NCI-H1417 treated with DMSO at 0.1 percent for 48 hours (cell line): ENCODE measurements around the gene SLC6A1.

ENCODE experiments used
- DNase-seq: peaks from one replicate; lab custom pipeline; 2025; lab: John Stamatoyannopoulos, UW

Gene SLC6A1

DNA sequence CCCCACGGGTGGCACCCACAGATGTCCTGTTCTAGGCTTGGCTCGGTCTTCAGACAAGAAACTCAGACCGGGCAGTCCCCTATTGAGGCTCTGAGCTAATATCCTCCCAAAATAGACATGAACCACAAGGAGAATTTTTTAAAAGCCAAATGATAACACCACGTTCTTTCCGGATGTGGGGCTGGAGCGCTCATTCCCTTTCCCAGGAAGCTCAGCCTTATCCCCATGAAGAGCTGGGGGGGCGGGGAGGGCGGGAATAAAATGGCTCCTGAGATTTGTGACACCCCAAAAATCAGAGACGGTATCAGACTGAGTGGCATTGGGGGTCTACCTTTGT lies 1.1 kb downstream of the SLC6A1 start:
- DNase-seq = no peak

DNA sequence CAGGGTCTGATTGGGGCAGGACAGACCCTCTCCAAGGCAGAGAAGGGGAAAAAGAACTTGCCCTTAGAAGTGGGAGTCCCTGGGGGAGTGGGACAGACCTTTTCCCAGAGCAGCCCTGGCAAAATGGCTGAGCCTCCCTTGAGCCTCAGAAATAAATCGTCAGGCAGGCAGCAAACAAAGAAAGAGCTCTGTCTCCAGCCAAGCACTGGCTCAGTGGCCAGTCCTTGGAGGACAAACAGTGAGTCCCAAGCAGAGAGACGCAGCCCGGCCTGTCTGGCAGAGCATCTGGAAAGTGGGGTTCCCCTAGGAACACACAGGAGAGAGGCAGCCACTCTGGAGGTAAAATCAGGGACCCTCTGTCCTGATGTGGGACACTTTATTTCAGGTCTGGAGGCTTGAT lies 1.8 kb downstream of the SLC6A1 start:
- no peak for DNase-seq

DNA sequence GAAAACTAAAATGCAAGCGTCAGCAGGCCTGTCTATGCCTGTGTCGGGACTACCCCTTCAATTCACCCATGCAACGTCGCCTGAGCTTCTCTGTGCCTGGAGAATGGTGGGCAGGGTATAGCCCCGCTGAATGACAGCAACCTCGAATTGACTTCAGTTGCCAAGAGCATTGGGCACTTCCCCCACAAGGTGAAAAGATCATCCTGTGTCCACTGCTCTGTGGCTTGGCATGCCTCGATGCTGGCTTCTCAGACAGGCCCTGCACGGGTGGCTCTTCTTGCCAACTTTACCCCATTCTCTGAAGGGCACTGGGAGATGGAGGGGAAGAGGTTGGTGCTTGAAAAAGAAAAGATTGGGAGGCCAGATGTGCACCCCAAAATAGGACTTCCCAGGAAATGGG lies 3.3 kb downstream of the SLC6A1 start:
- DNase-seq = no peak

DNA sequence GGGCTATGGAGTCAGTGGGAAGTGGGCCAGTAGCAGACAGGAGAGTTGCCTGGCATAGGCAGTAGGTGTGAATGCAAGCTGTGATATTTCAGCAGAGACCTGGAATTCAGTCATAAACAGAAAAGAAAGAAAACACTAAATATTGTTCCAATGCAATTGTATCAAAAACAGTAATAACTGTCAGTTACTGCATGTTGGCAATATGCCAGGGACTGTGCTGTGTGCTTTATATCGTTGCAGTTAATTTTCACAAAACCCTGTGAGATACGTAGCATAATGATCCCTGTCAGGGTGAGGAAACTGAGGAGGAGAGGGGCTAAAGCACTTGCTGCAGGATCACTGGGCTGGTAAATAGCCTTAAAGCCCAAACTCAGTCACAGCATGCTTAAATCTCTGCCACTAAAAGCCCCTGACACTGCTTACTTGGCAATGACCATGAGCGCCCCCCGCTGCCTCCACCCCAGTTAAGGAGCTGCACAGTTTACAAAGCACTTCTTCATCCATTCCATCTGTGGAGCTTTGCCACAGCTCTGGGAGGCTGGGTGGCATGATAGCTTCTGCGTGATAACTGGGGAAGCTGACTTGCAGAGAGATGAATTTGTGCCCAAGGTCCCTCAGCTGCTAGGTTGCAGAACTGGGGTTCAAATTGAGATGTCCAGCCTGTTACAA lies 3.9 kb downstream of the SLC6A1 start:
- no peak for DNase-seq

DNA sequence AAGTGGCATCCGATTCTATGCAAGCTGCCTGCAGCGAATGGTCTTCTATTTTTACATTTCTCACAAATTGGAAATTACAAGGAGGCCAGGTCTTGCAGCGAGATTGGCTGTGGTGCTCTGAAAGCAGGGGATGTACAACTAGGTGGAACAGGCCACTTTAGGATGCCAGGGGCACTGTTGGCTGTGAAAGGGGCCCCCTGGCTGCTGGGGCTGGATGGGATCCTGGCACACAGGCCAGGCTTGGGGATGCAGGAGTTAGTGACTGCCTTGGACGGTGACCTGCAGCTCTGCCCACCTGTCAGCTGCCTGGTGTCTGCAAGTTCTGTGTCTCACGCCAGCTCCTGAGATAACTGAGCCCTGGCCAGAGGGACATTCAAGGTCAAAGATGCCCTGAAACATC lies 4.6 kb downstream of the SLC6A1 start:
- no peak for DNase-seq

DNA sequence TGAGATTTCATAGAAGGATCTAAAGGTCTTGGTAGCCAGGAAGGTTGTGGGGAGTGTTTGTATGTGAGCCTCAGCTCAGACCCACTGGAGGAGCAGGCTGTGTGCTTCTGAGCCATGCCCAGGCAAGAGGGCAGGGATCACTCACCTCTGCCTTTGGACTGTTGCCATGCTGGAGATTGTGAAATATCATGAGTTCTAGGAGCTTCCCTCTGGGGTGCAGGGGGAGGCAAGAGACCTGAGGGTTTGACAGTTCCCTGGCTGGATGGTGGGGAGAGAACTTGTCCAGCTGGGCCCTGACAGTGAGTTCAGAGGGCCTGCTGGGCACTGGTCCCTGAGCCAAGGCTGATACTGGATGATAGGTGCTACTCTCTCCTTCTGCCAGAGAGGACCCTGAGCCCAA lies 6.0 kb downstream of the SLC6A1 start:
- DNase-seq = no peak

DNA sequence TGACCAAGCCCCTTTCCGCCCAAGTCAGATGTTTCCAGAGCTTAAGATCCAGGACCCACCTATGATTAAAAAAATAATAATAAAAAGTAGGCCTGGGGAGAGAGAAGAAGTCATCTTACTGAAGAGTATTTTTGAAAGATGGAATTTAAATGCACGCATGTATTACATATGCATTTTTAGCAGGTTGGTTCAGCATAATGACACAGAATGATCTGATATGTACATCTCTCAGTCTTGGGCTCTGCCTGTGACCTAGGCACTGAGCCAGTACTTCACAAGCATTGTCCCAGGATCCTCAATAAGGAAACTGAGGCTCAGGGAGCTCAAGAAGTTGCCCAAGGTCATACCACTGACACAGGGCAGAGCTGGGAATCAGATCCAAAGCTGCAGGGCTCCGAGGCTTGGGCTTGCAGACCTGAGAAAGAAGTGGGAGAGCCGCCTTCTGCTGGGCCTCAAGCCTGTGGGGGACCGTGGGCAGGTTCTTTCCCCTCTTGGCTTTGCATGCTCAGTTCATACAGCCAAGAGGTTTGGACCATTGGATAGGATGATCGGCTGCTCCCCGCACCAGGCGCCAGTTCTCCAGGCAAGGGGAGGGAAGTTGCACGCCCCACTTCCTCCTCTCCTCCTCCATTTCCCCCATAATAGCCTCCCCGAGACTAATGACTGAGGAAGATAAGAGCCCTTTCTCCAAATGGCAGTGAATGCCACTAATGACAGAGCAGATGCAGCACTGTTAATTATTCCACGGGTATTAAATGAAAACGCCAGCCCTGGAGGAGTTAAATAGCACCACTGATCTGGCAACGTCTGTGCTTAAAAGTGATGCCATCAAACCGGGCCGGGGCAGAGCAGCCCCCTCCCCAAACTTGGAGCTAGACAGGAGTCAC lies 6.9 kb downstream of the SLC6A1 start:
- no peak for DNase-seq

DNA sequence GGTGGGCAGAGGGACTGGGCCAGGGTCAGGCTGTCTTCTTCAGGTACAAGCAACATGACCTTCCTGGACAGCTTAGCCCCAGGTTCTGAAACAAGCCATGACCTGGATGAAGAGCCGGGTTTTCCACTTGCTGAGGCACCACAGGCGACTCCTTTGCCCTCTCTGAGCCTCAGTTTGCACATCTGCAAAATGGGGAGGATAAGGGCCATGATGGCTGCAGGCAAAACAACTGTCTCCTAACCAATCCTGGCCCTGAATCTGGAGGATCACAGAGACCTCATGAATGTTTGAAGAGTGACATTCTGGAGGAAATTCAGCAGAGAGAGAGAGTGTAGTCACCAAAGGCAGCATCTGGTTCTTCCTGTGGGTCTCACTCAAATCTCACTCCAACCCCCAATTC lies 8.0 kb downstream of the SLC6A1 start:
- no peak for DNase-seq

DNA sequence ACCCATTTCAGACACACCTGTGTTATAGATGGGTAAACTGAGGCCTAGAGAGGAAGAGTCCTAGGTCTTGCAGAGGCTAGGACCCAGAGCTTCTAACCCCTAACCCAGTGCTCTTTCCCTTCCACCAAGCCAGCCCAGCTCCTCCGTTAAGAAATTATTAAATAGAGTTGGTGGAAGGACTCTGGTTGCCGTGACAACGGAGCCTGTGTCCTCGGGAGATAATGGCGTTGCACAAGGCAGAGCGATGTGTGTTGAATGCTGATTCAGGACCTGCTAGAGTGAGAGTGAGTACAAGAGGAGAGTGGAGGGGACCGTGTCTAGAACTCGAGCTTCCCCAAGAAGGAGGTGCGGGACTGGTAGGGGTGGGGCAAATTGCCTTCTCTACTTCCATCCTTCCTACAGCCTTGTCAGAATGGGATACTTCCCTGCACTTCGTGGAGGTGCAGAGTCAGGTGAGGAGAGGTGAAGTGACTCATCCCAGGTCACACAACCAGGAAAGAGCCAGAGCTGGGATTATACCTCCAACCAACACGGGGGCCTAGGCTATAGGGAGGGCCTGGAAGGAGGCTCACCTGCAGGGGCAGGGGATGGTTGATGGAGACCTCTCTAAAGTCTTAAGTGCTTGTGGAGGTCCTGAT lies 8.6 kb downstream of the SLC6A1 start:
- no peak for DNase-seq

DNA sequence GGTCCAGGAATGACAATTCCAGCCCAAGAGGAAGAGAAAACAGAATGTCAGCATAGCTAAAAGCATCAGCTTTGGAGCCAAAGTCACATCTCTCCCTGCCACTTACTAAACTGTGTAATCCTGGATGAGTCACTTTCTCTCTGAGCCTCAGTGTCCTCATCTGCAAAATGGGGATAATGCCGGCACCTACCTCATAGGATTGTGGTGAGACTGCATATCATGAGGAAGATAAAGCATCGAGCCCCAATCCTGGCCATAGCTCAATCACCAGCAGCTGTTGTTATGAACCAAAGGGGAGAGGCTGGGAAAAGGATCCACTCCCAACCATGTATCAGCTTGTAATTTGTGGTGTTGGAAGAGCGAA lies 9.1 kb downstream of the SLC6A1 start:
- no peak for DNase-seq

DNA sequence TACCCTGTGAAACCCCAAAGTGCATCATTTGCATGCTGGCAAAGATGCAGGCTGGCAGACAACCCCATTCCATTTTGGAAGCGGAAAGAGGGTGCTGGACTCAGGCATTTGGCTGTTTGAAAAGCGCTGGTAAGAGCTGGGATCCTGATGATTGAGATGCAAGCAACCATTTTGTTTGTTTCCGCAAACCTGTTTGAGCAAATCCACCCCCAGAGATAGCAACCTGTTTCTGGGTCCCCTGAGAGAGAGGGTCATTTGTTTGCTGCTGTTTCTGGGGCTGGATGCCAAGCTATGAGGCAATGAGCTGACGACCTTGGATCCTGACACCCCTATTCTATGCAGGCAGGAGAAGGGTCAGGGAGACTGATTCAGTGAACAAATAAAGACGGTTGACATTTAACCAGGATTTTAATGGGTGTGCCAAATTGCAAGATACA lies 9.8 kb downstream of the SLC6A1 start:
- DNase-seq = no peak

DNA sequence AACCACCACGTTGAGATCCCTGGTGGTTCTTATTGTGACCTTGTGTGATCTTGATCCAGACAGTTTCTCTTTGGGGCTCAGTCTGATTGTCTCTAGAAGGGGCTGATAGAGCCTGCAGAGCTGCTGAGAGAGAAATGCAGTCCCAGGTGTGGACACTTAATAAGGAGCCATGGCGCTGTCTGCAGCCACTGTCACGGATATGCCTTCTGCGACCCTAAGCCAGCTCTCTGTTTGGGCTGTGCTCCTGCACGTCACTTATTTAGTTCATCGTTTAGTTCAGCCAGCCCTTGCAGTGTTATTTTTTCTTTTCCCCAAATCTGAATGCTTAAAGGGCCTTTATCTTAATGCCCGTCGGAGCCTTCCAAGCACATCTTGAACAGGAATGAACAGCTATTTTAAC lies 12.0 kb downstream of the SLC6A1 start:
- no peak for DNase-seq

DNA sequence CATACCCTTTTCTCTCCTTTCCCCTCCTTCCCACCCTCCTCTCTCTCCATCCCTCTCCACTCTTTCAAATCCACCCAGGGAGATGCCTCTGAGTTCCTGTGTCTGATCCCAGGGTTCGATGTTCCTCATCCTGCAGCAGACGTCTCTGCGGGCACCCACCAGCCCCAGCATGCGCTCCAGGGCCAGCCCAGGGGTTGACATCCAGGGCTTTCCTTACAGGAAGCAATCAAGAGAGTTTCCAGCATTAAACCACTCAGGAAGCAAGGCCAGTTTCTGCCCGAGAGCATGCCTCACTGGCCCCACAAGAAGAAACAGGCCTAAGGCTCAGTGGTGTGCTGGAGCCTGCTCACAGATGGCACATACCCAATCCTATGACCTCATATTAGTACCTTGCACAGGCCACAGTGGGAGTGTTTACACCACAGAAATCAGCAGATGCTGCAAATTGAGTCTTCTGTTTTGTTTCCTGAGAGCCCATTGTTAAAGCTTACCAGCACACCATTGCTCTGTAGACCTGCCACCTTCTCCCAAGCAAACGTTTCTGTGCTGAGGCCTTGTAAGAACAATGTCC lies 13.2 kb downstream of the SLC6A1 start:
- no peak for DNase-seq

DNA sequence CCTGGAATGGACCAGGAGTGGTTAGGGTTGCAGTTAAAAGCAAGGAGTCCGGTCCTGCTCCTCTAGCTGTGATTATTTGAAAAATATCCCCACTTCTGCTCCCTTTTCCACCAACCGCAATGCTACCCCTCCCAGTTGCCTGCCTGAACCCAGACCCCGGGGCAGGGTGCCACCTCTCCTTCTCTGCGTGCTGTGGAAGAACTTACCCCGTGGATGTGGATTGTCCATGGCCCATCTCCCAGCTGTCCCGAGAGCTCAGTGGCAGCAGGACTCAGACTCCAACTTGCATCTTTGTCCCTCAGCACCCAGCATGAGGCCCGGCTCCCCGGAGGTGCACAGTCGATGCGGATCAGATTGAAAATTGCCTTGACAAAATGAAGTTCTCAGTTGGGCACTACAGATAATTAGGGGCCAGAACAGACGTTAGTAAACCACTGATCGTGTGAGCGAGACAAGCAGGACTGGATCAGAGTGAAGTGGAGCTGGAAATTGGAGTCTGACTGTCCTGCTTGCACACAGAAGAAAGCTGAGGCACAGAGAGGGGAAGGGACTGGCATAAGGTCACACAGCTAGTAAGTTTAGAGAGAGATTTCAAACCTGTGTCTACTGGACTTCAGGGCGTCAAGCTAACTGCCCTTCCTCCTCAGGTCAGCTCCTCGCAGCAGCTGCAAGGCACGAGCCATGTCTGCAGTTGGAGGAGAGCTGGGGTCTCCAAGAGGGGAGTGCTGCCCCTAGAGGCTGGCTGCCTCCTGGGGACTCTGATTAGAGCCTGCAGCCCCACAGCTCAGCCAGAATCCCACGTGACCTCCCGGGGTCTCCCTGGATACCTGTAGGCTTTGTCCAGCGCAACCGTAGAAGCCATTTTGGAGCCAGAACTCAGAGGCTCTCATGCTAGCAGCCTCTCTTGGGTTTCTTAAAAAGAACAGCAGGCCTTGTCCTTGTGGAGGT lies 14.7 kb downstream of the SLC6A1 start:
- no peak for DNase-seq

DNA sequence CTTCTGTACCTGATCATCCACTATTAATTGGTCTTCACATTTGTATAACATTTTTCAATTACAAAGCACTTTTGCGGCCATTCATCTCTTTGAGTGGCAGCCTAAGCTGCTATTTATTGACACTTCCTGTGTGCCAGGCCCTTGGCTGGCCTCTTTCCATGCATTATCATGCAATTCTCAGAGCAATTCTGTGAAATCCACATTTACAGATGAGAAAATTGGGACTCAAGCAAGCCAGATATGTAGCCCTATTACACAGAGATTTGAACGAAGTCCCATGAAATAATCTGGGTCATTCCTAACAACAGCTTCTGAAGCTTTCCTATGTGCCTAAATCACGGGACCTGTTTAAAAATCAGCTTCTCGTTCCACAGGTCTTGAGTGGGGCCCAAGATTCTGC lies 17.4 kb downstream of the SLC6A1 start:
- DNase-seq = no peak

DNA sequence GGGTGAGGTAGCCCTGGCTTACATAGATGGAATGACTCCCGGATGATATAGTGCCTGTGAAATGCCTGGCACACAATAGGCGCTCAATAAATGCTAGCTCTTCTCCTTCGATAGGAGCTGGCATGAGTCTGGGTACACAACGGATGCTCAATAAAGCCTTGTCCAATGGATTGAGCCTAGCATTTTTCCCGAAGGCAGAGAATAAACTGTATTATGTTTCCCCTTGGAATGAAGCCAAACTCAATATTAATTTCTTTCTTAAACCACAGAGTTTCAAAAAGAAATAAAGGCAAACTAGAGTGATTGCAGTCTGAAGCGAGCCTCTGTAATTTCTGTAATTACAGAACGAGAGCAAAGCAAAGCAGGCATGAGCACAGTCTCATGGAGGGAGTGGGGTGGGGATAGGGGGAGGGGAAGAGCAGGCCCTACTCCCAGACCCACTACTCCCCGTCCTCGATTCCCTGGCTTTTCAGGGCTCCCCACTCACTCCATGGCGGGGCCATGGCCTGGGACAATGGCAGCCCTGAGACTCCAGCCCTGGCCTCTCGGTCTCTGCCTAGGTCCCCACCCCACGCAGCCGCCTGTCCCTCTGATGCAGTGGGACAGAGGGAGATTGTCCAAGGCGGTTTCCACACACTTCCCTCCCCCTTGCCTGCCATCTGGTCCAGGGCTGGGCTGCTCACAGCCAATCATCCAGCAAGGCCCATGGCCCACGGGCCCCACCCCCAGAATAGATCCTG lies 18.0 kb downstream of the SLC6A1 start:
- DNase-seq = no peak

DNA sequence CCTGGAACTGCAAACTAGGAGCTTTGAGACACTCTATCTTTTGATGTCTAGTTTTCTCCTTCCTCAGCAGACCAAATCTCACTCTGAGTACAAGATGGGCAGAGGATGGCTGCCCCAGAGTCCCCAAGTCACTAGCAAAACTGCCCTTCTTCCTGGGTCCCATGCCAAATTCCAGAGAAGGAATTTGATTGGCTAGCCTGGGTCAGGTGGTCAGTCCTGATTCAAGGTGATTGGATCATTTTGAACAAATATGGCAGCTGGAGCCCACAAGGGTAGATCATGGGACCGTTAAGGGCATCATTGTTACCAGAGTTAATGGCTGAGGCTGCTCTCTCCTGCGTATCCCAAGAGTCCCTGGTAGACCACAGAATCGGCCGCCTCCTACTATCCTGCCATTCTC lies 21.7 kb downstream of the SLC6A1 start:
- no peak for DNase-seq

DNA sequence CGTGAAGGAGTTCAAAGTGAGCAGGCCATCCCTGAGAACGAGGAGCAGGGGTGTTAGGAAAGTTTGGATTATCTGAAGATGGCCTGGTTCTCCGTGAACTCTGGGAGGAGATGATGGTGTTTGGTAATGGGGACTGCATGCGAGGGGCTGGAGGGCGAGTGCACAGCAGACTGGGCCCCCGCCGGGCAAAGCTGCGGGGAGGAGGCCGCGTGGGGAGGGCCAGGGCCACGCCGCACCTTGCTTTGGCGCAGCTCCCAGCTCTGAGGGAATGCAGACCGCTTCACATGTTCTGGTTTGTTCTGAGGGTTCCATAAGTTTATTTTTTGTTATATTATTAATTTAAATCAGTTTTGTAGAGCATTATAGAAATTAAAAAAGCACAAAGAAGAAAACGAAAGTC lies 22.2 kb downstream of the SLC6A1 start:
- DNase-seq = no peak

DNA sequence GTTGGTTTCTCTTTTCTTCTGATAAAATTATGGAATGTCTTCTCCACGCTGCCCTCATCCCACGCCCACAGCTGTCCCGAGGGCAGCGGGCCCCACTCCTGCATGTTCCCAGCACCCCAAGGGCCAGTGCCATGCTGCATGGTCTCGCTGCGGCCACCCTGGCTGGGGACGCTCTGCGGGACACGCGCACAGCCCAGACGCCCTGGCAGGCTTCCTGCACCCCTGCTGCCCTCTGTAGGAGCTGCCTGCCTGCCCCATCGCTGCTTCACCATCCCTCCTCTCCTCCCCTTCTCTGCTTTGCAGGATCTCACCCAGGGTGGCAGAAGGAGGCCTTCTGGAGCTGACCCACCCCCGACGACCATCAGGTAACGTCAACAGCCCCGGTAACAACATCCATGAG lies 22.8 kb downstream of the SLC6A1 start:
- no peak for DNase-seq

DNA sequence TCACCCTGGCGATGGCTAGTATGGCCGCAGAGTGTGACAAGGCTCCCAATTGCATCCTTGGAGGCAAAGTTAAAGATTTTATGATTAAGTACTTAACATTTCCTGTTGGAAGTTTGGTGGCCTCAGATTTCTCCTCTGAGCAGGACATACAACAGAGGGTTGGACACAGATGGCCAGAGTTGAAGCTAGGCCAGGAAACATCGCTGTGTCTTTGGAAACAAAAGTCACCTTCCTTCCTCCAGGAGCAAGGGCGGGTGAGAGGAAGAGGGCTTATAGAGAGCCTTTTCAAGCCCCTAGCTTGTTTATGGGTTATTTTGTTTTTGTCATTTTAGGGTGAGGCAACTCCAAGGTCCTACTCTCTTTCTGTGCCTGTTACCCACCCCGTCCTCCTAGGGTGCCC lies 24.2 kb downstream of the SLC6A1 start:
- no peak for DNase-seq
